Measurements from ENCODE around the gene ZNF827. TPM values are rescaled to one million over a fixed set of nuclear protein-coding genes. Genes with fewer than 3 reads are reported as not detected.

The ZNF827 gene
- polyA plus RNA-seq, 1 experiment, result 15.1 TPM

- Histone ChIP-seq H3K27me3 (ENCODE audit: control insufficient read depth, insufficient read depth, low read length) (no peaks in the 10 kb centered on the region), H3K4me3 (ENCODE audit: low read depth, low read length) (no peak overlapping the region), H3K36me3 (ENCODE audit: control insufficient read depth, insufficient read depth, low read length) (peaks cover 1% of the 10 kb centered on the region; the same call in 1 of the 2 replicates)
- POLR2A ChIA-PET, result interaction anchor here (0.7 to 1.0 kb wide), 2 partner anchors 7 to 108 kb away, joined by 3 to 4 read pairs; no protein-coding TSS in a partner anchor
- no peak for DNase-seq (ENCODE audit: low read depth)
- CTCF ChIA-PET, result interaction anchor here (1.2 kb wide), 1 partner anchor 44 kb away, joined by 4 read pairs; no protein-coding TSS in a partner anchor
- no peak for TF ChIP-seq CTCF (IDR thresholded peaks at IDR 0.05; ENCODE audit: insufficient read depth, low read depth, low read length)
These were observed 95.0 kb downstream of the ZNF827 start for GRCh38 chr4:145843639-145844038.

- ChIA-PET CTCF (interaction anchor here (1.2 kb wide), 1 partner anchor 44 kb away, joined by 4 read pairs; no protein-coding TSS in a partner anchor), POLR2A (interaction anchor here (0.7 to 1.0 kb wide), 3 partner anchors 8 to 107 kb away, joined by 3 to 4 read pairs (median 4); no protein-coding TSS in a partner anchor)
- H3K4me3 ChIP-seq (ENCODE audit: low read depth, low read length), result no peak overlapping the region
- DNase-seq (ENCODE audit: low read depth), result peak; percentile 70
- peaks cover 1% of the 10 kb centered on the region; the same call in 1 of the 2 replicates for H3K36me3 ChIP-seq (ENCODE audit: control insufficient read depth, insufficient read depth, low read length)
- H3K27me3 ChIP-seq (ENCODE audit: control insufficient read depth, insufficient read depth, low read length), result no peaks in the 10 kb centered on the region
- no peak for TF ChIP-seq CTCF (IDR thresholded peaks at IDR 0.05; ENCODE audit: insufficient read depth, low read depth, low read length)
These were observed 95.5 kb downstream of the ZNF827 start for GRCh38 chr4:145843148-145843547.

GRCh38 chr4:145842224-145842887 is 96.3 kb downstream of the ZNF827 start:
- CTCF ChIA-PET, result interaction anchor here (1.2 kb wide), 3 partner anchors 15 to 133 kb away, joined by 3 to 6 read pairs (median 4); no protein-coding TSS in a partner anchor
- POLR2A ChIA-PET, result interaction anchor here (1.0 kb wide), 1 partner anchor 106 kb away, joined by 4 read pairs; no protein-coding TSS in a partner anchor
- no peak overlapping the region for H3K4me3 ChIP-seq (ENCODE audit: low read depth, low read length)
- no peaks in the 10 kb centered on the region for H3K27me3 ChIP-seq (ENCODE audit: control insufficient read depth, insufficient read depth, low read length)
- TF ChIP-seq CTCF (IDR thresholded peaks at IDR 0.05; ENCODE audit: insufficient read depth, low read depth, low read length), result no peak
- DNase-seq (ENCODE audit: low read depth), result no peak
- H3K36me3 ChIP-seq (ENCODE audit: control insufficient read depth, insufficient read depth, low read length), result peaks cover 1% of the 10 kb centered on the region; the same call in 1 of the 2 replicates

- H3K36me3 ChIP-seq (ENCODE audit: control insufficient read depth, insufficient read depth, low read length), result peaks cover 1% of the 10 kb centered on the region; the same call in 1 of the 2 replicates
- H3K4me3 ChIP-seq (ENCODE audit: low read depth, low read length), result no peak overlapping the region
- ChIA-PET POLR2A (no interaction called here), CTCF (interaction anchor here (1.2 kb wide), 1 partner anchor 131 kb away, joined by 3 read pairs; no protein-coding TSS in a partner anchor)
- H3K27me3 ChIP-seq (ENCODE audit: control insufficient read depth, insufficient read depth, low read length), result no peaks in the 10 kb centered on the region
- TF ChIP-seq CTCF (IDR thresholded peaks at IDR 0.05; ENCODE audit: insufficient read depth, low read depth, low read length), result no peak
- DNase-seq (ENCODE audit: low read depth), result no peak
These were observed 97.8 kb downstream of the ZNF827 start for GRCh38 chr4:145840801-145841200.

GRCh38 chr4:145840162-145840768 is 98.4 kb downstream of the ZNF827 start:
- no peaks in the 10 kb centered on the region for H3K27me3 ChIP-seq (ENCODE audit: control insufficient read depth, insufficient read depth, low read length)
- ChIA-PET POLR2A (no interaction called here), CTCF (no interaction called here)
- peak; percentile 44 for TF ChIP-seq CTCF (IDR thresholded peaks at IDR 0.05; ENCODE audit: insufficient read depth, low read depth, low read length)
- peaks cover 1% of the 10 kb centered on the region; the same call in 1 of the 2 replicates for H3K36me3 ChIP-seq (ENCODE audit: control insufficient read depth, insufficient read depth, low read length)
- H3K4me3 ChIP-seq (ENCODE audit: low read depth, low read length), result no peak overlapping the region
- DNase-seq (ENCODE audit: low read depth), result no peak
